ENCODE data around the gene CSDE1. TPM values are rescaled to one million over a fixed set of nuclear protein-coding genes. Genes with fewer than 3 reads are reported as not detected.

CSDE1 gene
- total RNA-seq, 1 experiment from 2014 or later, result 595 TPM

GRCh38 chr1:114737314-114737849, 20.4 kb downstream of the CSDE1 start:
- TF ChIP-seq ZNF263 (CRISPR knock-in tag; IDR thresholded peaks at IDR 0.05; ENCODE audit: low read depth), result no peak
- no peak for TF ChIP-seq ZSCAN18 (CRISPR knock-in tag; IDR thresholded peaks at IDR 0.05)
- no peak for TF ChIP-seq TCF7 (CRISPR knock-in tag; IDR thresholded peaks at IDR 0.05; ENCODE audit: low read depth)
- TF ChIP-seq FOXK1 (CRISPR knock-in tag; IDR thresholded peaks at IDR 0.05), result no peak
- TF ChIP-seq ZNF532 (CRISPR knock-in tag; IDR thresholded peaks at IDR 0.05; ENCODE audit: borderline replicate concordance), result no peak
- no peak for TF ChIP-seq OVOL2 (CRISPR knock-in tag; IDR thresholded peaks at IDR 0.05; ENCODE audit: borderline replicate concordance)
- no peak for TF ChIP-seq ETV6 (CRISPR knock-in tag; IDR thresholded peaks at IDR 0.05)
- no peak for TF ChIP-seq MYBL2 (CRISPR knock-in tag; IDR thresholded peaks at IDR 0.05)
- no peak for TF ChIP-seq STAT6 (CRISPR knock-in tag; conservative IDR thresholded peaks at IDR 0.05; ENCODE audit: low read depth)
- TF ChIP-seq NR1H2 (CRISPR knock-in tag; IDR thresholded peaks at IDR 0.05), result no peak
- no peak for TF ChIP-seq MLX (CRISPR knock-in tag; IDR thresholded peaks at IDR 0.05)
- TF ChIP-seq ATF6 (CRISPR knock-in tag; IDR thresholded peaks at IDR 0.05), result no peak
- ChIA-PET CTCF (no interaction called here), POLR2A (no interaction called here)
- H3K4me1 Mint-ChIP-seq, result 0 out of 2 replicates have a peak, but pooled peaks cover 2% of the 10 kb centered on the region
- H3K4me3 Mint-ChIP-seq, result no peak overlapping the region
- peaks cover 74% of the 10 kb centered on the region for H3K36me3 Mint-ChIP-seq
- DNase-seq (ENCODE audit: low spot score) (no peak), ATAC-seq (no peak)
- no peaks in the 10 kb centered on the region for H3K27me3 Mint-ChIP-seq (ENCODE audit: low read depth)
- H3K9me3 Mint-ChIP-seq, result no peaks in the 10 kb centered on the region
- no peak overlapping the region for H3K27ac Mint-ChIP-seq

- Mint-ChIP-seq H3K27me3 (ENCODE audit: low read depth) (no peaks in the 10 kb centered on the region), H3K4me3 (no peak overlapping the region), H3K36me3 (peaks cover 87% of the 10 kb centered on the region), H3K27ac (no peak overlapping the region), H3K9me3 (no peaks in the 10 kb centered on the region), H3K4me1 (no peaks in the 10 kb centered on the region)
- no peak for ATAC-seq
- CTCF ChIA-PET, result no interaction called here
- DNase-seq (ENCODE audit: low spot score), result no peak
- POLR2A ChIA-PET, result no interaction called here
- TF ChIP-seq TP53 (CRISPR knock-in tag; IDR thresholded peaks at IDR 0.05), result no peak
- no peak for TF ChIP-seq PREB (CRISPR knock-in tag; IDR thresholded peaks at IDR 0.05; ENCODE audit: borderline replicate concordance)
- TF ChIP-seq ZNF121 (CRISPR knock-in tag; IDR thresholded peaks at IDR 0.05), result no peak
- no peak for TF ChIP-seq CREB1 (CRISPR knock-in tag; IDR thresholded peaks at IDR 0.05)
- no peak for TF ChIP-seq PRRX2 (CRISPR knock-in tag; IDR thresholded peaks at IDR 0.05)
- TF ChIP-seq CBFB (CRISPR knock-in tag; IDR thresholded peaks at IDR 0.05; ENCODE audit: low read depth), result no peak
- no peak for TF ChIP-seq CREM (CRISPR knock-in tag; IDR thresholded peaks at IDR 0.05)
- TF ChIP-seq NFE2L1 (CRISPR knock-in tag; IDR thresholded peaks at IDR 0.05), result no peak
- TF ChIP-seq NR3C1 (CRISPR knock-in tag; conservative IDR thresholded peaks at IDR 0.05; ENCODE audit: low read depth), result no peak
- no peak for TF ChIP-seq CTCF (IDR thresholded peaks at IDR 0.05)
Observed at GRCh38 chr1:114735479-114735878, 22.3 kb downstream of the CSDE1 start.

Measured in WTC11 (cell line).